Raji (cell line): ENCODE data around the gene TUNAR.

ENCODE experiments used
- POLR2A ChIP-seq: IDR thresholded peaks from 2 replicates; pipeline ENCODE4 v1.6.1; 2011; ENCODE audit warnings: low read depth, low read length, control low read depth; ENCODE audit not compliant: insufficient read depth

TUNAR gene

DNA sequence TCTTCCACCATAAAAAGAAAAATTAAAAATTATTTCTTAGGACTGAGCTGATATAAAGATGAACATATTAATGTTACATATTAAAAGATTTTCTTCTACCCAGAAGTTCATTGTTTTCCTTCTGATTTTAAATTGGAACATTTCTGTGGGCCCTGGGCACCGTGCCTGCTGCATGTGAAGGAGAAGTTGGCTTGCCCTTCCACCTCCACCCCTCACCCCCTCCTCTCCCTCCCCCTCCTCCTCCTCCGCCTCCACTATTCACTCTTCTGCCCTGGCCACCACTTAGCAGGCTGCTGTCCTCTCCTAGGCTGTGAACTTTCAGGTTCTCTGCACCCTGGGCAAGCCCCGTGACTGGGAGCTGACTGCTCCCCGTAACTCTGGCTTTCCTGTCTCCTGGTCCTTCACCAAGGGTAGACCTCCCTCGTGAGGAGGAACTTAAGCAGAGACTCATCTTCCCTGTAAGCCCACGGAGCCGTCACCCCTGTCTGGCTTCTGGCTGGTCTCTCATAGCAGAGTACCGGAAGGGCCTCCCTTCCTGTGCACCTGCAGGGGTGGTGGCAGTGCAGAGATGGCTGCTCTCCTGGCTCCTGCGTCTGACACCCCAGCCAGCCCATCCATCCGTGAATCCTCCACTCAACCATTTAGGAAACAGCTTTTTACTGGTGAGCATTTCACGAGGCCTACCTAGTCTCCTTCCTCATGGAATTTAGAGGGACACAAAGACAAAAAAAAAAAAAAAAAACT lies 12.8 kb downstream of the TUNAR start:
- TF ChIP-seq POLR2A: no peak

- TF ChIP-seq POLR2A: no peak
These were observed 15.1 kb downstream of the TUNAR start for GRCh38 chr14:95891742-95892141.

- no peak for TF ChIP-seq POLR2A
These were observed 15.5 kb downstream of the TUNAR start for GRCh38 chr14:95892142-95892541.

DNA sequence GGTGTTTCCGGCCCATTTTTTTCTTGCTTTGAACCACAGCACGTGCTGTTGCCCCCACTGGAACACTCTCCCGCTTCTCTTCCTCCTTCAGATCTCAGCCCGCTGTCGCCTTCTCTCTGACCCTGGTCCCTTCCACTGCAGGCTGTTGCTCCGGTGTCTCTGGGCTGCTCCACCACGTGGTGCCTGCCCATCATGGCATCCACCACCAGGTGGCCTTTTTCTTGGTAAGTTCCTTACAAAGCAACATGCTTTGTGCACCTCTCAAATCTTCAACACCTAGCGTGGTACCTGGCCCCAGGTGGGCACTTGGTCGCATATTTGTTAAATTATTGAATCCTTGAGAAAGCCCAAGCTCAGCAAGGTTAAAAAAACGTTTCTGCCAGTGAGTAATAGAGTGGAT lies 19.1 kb downstream of the TUNAR start:
- TF ChIP-seq POLR2A: no peak

GRCh38 chr14:95896498-95897135 lies 20.0 kb downstream of the TUNAR start:
- no peak for TF ChIP-seq POLR2A

GRCh38 chr14:95897280-95897679 lies 20.6 kb downstream of the TUNAR start:
- TF ChIP-seq POLR2A: no peak

DNA sequence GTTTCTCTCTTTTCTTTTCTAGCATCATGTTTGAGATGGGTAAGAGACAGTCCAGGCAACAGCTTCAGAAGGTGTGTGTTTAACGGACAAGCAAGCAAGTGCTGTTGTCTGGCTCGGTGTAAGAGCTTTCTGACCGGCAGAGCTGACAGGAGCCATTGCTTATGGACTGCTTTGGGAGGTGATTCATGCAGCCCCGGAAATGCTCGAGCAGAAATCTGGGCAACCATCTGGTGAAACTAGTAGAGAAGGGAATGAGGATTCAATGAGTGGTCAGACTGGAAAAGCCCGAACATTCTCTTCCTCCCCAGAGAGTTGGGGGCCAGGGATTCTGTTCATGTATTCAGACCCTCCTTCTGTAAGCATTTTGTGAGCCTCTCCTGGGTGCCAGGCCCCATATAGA lies 24.4 kb downstream of the TUNAR start:
- no peak for TF ChIP-seq POLR2A

GRCh38 chr14:95902273-95902826 lies 25.7 kb downstream of the TUNAR start:
- no peak for TF ChIP-seq POLR2A

GRCh38 chr14:95903165-95903564 lies 26.5 kb downstream of the TUNAR start:
- TF ChIP-seq POLR2A: no peak

- TF ChIP-seq POLR2A: no peak
These were observed 27.0 kb downstream of the TUNAR start for GRCh38 chr14:95903616-95904107.

DNA sequence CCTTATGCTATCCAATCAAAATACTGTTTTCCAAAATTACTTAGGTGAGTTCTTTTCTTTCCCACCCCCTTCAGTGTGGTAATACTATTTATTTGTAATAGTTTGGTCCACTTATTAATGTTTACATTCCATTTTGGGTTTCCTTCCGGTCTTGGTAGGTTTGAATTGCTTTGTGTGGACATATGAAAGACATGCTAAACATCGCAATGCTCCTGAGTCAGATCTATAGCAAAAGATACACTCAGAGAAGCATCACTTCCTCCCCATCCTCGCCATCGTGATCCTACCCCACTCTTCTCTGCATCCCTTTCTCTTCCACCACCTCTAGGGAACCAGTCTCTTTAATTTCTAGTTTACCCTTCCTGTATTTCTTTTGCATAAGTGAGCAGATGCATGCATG lies 30.0 kb downstream of the TUNAR start:
- no peak for TF ChIP-seq POLR2A

DNA sequence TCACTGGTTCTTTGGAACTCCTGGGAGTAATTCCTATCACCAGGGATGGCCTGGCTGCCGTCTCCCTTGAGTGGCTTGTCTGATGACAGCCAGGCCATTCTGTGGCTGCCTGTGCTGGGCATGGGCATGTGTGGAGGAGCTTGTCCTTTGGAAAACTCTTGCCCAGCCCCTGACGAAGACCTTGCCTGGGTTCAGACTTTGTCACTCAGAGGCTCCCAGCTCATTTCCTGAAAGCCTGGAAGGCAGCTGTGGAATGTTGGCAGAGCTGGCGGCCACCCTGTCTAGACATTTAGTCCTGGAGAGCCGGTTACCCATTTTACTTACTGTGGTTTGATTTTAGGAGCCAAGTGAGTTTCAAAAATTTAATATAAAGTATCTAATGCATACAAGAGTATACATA lies 34.0 kb downstream of the TUNAR start:
- no peak for TF ChIP-seq POLR2A

DNA sequence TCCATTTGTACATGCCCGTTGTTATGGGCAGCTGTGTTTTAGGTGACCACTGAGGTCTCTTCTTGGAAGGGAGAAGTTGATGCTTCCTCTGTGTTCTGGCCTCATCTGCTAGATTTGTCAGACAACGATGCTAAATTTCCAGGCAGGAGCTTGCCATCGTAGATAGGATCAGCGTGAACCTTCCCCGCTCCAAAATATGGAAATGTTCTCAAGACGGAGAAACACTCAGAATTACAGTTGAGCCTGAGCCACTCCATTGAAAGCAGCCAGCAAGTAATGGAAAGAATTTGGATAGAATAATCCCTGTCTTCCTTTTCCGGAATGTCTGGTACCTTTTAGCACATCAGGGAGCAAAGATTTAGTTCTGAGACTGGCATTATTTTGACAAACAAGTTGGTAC lies 34.8 kb downstream of the TUNAR start:
- TF ChIP-seq POLR2A: no peak

DNA sequence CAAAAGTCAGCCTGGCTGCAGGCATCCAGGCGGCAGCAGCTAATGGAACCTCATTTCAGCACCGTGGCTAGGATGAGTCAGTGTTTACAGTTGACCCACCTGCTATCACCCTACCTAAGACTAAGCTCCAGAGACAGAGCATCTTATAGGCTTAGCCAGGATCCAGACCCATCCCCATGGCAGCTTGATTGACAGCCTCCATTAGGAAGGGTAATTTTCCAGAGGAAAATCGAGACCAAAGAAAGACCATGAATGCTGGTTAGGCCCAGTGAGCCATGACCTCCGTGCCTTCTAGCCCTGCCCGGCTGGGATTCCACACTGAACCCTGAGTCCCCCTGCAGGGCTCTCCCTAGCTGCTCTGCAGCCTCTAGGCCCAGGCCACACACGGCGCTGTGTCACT lies 38.7 kb downstream of the TUNAR start:
- TF ChIP-seq POLR2A: no peak

DNA sequence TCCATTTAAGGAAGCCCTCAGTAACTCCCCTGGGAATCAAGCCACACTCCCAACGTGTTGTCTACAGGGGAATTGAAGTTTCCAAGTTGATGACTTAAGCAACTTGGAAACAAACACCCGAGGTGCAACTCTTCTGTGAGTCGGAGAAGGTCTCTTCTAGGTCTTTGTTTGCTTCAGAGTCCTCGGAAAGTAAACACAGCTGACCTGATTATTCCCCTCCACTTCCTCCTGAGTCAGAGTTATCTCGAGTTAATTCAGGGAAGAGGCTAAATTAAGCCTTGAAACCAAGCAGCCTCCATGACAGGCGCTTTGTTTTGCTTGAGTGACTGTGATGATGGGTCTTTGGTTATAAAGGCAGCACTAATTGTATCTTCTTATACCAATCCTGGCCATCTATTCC lies 41.8 kb downstream of the TUNAR start:
- TF ChIP-seq POLR2A: no peak

DNA sequence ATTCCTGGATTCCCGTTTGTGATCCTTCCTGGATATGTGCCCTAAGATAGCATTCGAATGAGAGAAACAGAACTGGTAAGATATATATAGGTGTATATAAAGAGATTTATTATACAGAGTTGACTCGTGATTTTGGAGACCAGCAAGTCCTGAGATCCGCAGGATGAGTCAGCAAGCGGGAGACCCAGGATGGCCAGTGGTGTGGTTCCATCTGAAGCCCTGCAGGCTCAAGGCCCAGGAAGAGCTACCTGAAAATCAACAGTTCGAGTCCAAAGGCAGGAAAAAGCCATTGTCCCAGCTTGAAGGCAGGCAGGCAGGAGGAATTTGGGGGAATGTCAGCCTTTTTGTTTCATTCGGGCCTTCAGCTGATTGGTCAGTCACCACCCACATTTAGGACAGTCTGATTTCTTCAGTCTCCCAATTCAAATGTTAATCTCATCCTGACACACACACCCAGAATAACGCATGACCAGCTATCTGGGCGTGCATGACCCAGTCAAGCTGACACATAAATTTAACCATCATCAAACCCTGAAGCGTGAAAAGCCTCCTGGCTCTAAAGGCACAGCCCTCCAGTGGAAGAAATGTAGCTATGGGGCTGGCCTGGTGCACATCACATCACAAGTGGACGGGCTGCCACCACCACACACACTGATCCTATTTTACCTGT lies 44.3 kb downstream of the TUNAR start:
- TF ChIP-seq POLR2A: no peak
